NT2/D1 (cell line): Measurements from ENCODE around the gene CDH13.

Source experiments
- DNase-seq: peaks from one replicate; pipeline ENCODE4 v3.0.0-alpha.2; 2011; ENCODE audit warnings: low read depth, low spot score
- H3K27me3 ChIP-seq: 2 replicates; pipeline ENCODE4 v1.6.0; 2011; ENCODE audit warnings: mild to moderate bottlenecking; ENCODE audit not compliant: insufficient read length, insufficient read depth
- H3K36me3 ChIP-seq: 2 replicates; pipeline ENCODE4 v1.6.1; 2011; ENCODE audit warnings: mild to moderate bottlenecking, low read length, mixed read lengths; ENCODE audit not compliant: insufficient read depth, insufficient read length
- H3K4me1 ChIP-seq: 2 replicates; pipeline ENCODE4 v1.5.1; 2011; ENCODE audit not compliant: insufficient read depth, insufficient read length
- H3K4me3 ChIP-seq: 2 replicates; pipeline ENCODE4 v1.5.1; 2011; ENCODE audit warnings: low read depth; ENCODE audit not compliant: insufficient read length
- H3K9ac ChIP-seq: 2 replicates; pipeline ENCODE4 v1.6.0; 2011; ENCODE audit warnings: low read depth; ENCODE audit not compliant: insufficient read length
- H3K9me3 ChIP-seq: 2 replicates; pipeline ENCODE4 v1.5.1; 2011; ENCODE audit warnings: mild to moderate bottlenecking, low read length; ENCODE audit not compliant: insufficient read depth
- SUZ12 ChIP-seq: IDR thresholded peaks from 2 replicates; pipeline ENCODE4 v1.6.1; 2011; ENCODE audit not compliant: insufficient read length, insufficient read depth; ENCODE audit errors: extremely low read depth
- YY1 ChIP-seq: IDR thresholded peaks from 2 replicates; pipeline ENCODE4 v1.6.1; 2011; ENCODE audit not compliant: insufficient read length, insufficient read depth
- ZNF274 ChIP-seq: IDR thresholded peaks from 2 replicates; pipeline ENCODE4 v1.6.1; 2011; ENCODE audit warnings: mild to moderate bottlenecking, low read depth, low read length

The CDH13 gene

GRCh38 chr16:83835586-83836566 lies 1209.1 kb downstream of the CDH13 start:
- H3K36me3 ChIP-seq, result no peaks in the 10 kb centered on the region
- TF ChIP-seq SUZ12 (no peak), ZNF274 (no peak), YY1 (no peak)
- H3K9me3 ChIP-seq, result peaks cover 46% of the 10 kb centered on the region
- no peak overlapping the region for H3K4me3 ChIP-seq
- DNase-seq, result no peak
- H3K9ac ChIP-seq, result no peak overlapping the region
- H3K4me1 ChIP-seq, result no peaks in the 10 kb centered on the region
- no peaks in the 10 kb centered on the region for H3K27me3 ChIP-seq

DNA sequence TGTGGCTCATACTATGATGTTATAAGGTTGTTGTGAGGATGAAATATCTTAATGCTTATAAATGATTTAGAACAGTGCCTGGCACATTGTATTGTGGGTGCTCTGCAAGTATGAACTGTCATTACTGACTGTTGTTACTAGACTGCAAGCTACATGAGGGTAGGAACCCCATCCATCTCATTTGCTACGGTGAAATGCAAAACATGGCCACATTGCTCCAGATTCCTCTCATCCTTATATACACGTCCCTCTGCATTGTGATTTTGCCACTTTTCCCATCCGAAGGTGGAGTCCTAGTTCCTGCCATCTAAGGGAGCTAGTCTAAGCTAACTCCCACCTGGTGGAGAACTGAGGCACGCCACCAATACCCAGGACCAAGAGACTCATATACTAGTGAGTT lies 1210.8 kb downstream of the CDH13 start:
- Histone ChIP-seq H3K4me3 (no peak overlapping the region), H3K9me3 (peaks cover 57% of the 10 kb centered on the region), H3K4me1 (no peaks in the 10 kb centered on the region), H3K27me3 (no peaks in the 10 kb centered on the region), H3K36me3 (no peaks in the 10 kb centered on the region), H3K9ac (no peak overlapping the region)
- no peak for DNase-seq
- TF ChIP-seq SUZ12 (no peak), ZNF274 (no peak), YY1 (no peak)

GRCh38 chr16:83838151-83838550 lies 1211.4 kb downstream of the CDH13 start:
- Histone ChIP-seq H3K4me1 (no peaks in the 10 kb centered on the region), H3K27me3 (no peaks in the 10 kb centered on the region)

DNA sequence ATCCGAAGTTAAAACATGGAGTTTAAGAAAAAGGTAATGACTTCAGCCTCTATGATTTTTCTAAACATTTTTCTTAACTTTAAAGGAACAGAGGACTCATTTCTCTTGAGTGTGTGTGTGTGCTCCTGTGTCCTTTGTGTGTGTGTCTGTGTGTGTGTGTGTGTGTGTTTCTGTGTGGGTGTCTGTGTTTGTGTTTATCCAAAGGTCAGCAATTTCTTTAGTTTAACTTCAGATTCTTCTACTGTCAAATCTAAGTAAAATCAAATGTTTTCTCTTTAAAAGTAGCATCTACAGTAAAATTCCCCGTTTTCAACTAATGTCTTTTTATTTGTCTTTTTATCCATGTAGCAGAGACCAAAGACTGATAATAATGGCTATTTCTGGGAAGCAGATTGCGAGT lies 1212.8 kb downstream of the CDH13 start:
- Histone ChIP-seq H3K36me3 (no peaks in the 10 kb centered on the region), H3K27me3 (no peaks in the 10 kb centered on the region), H3K4me1 (no peaks in the 10 kb centered on the region), H3K9me3 (peaks cover 44% of the 10 kb centered on the region), H3K4me3 (no peak overlapping the region), H3K9ac (no peak overlapping the region)
- no peak for TF ChIP-seq SUZ12
- TF ChIP-seq ZNF274, result no peak
- DNase-seq, result no peak

More at GRCh38 chr16:83838151-83838550, 1211.4 kb downstream of the CDH13 start:
- Histone ChIP-seq H3K9ac (no peak overlapping the region), H3K4me3 (no peak overlapping the region), H3K9me3 (peaks cover 51% of the 10 kb centered on the region), H3K36me3 (no peaks in the 10 kb centered on the region)
- TF ChIP-seq ZNF274, result no peak
- no peak for TF ChIP-seq YY1
- TF ChIP-seq SUZ12, result no peak
- DNase-seq, result no peak

GRCh38 chr16:83840060-83840617 lies 1213.4 kb downstream of the CDH13 start:
- no peaks in the 10 kb centered on the region for H3K27me3 ChIP-seq
- peaks cover 44% of the 10 kb centered on the region for H3K9me3 ChIP-seq
- peak; percentile 33 for DNase-seq
- H3K36me3 ChIP-seq, result no peaks in the 10 kb centered on the region
- no peak overlapping the region for H3K9ac ChIP-seq
- no peaks in the 10 kb centered on the region for H3K4me1 ChIP-seq
- H3K4me3 ChIP-seq, result no peak overlapping the region
- TF ChIP-seq YY1, result no peak
- no peak for TF ChIP-seq SUZ12
- TF ChIP-seq ZNF274, result no peak

GRCh38 chr16:83842291-83842690 lies 1215.5 kb downstream of the CDH13 start:
- peaks cover 35% of the 10 kb centered on the region for H3K9me3 ChIP-seq
- H3K27me3 ChIP-seq, result no peaks in the 10 kb centered on the region
- TF ChIP-seq YY1, result no peak
- no peak for TF ChIP-seq ZNF274
- H3K9ac ChIP-seq, result no peak overlapping the region
- no peak overlapping the region for H3K4me3 ChIP-seq
- no peaks in the 10 kb centered on the region for H3K36me3 ChIP-seq
- H3K4me1 ChIP-seq, result no peaks in the 10 kb centered on the region
- DNase-seq, result no peak

DNA sequence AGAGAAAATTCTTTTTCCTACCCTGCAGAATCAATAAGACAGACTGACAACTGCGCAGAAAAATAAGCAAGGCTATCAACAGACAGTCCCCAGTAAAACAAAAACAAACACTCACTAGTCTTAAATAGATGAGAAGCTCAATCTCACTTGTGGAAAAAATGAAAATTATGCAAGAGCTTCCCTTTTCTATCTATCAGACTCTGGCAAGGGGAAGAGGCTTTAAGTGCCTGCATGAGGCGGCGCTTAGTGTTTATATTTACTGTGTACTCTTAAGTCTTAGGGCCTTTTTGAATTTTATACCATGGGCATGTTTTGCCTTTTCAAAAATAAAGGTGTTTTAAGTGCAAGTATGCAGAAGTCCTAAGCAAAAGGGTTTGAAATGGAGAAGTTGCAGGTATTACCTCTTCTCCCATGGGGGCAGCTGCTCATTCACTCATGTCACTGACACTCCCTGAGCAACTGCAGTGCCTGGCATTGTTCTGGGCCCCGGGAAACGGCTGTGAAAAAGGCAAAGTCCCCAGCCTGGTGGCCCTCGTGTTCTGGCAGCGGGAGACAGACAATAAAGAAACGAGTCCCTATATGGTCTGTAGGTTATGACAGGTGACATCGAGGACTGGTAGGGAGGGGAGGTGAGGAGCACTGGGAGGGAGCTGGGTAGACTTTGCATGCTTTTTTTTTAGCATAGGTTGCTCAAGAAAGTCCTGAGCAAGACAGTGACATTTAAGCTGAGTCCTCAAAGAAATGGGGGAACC lies 1216.2 kb downstream of the CDH13 start:
- TF ChIP-seq YY1 (no peak), SUZ12 (no peak), ZNF274 (no peak)
- H3K27me3 ChIP-seq, result no peaks in the 10 kb centered on the region
- H3K36me3 ChIP-seq, result no peaks in the 10 kb centered on the region
- DNase-seq, result no peak
- H3K4me1 ChIP-seq, result no peaks in the 10 kb centered on the region
- peaks cover 29% of the 10 kb centered on the region for H3K9me3 ChIP-seq
- no peak overlapping the region for H3K9ac ChIP-seq
- no peak overlapping the region for H3K4me3 ChIP-seq
